ENCODE results near the gene TUBA3D. TPM values are rescaled to one million over a fixed set of nuclear protein-coding genes. Genes with fewer than 3 reads are reported as not detected.
"Not testable (repeated sequence)": the region's sequence is repeated elsewhere in the genome, so short reads cannot be mapped to it uniquely, and the experiment has no call there.

The TUBA3D gene
- total and polyA plus RNA-seq, 5 donors from 2014 or later: not detected

DNA sequence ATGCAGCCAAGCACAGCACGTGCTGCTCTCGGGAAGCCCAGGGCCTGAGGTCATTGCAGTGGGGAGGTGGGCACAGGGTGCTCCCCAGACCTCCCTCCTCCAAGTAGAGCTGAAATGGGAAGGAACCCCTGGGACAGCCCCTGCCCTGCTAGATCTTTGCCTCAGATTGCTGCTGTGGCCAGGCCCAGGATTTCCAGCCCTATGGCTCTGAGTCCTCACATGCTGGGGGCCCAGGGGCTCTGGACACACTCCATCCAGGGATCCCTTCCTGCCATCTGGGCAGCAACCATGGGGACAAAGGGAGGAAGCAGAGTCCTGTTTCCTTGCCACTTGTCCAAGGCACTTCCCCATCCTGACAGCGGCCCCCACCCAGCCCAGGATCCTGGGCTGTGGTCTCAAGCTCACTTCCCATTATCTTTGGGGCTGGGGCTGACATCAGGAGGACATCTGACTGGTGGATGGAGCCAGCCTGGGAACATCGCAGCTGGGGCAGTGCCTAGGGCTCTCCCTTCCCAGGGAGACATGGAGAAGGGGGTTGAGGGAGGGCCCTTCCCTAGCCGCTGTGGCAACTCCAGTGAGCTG, 54.0 kb downstream of the TUBA3D start:
- H3K36me3 Mint-ChIP-seq; H3K27me3 Mint-ChIP-seq; H3K9me3 ChIP-seq (ENCODE audit: control insufficient read depth in 2 of 2, low read length in 2 of 2); H3K27ac ChIP-seq (ENCODE audit: insufficient read depth, low read length, poor library complexity, severe bottlenecking); H3K36me3 ChIP-seq (ENCODE audit: control insufficient read depth, insufficient read depth, low read length); H3K27me3 ChIP-seq (ENCODE audit: control insufficient read depth, insufficient read depth, low read length); ATAC-seq (ENCODE audit: low read depth in 2 of 2); H3K4me3 ChIP-seq (ENCODE audit: low read depth, low read length); H3K4me1 ChIP-seq (ENCODE audit: control insufficient read depth, insufficient read depth, low read length, poor library complexity, severe bottlenecking); H3K9me3 Mint-ChIP-seq; DNase-seq; H3K27ac Mint-ChIP-seq: not testable (repeated sequence)
- H3K4me3 Mint-ChIP-seq: peak overlapping the region in 3 of 4 donors; percentile 60 to 73 (median 71)
- H3K4me1 Mint-ChIP-seq: peaks cover 0 to 12% (median 3%) of the 10 kb centered on the region in 4 donors

- H3K4me3 ChIP-seq (ENCODE audit: low read depth, low read length); H3K27ac ChIP-seq (ENCODE audit: insufficient read depth, low read length, poor library complexity, severe bottlenecking); ATAC-seq (ENCODE audit: low read depth in 2 of 2); H3K36me3 Mint-ChIP-seq; H3K9me3 Mint-ChIP-seq; H3K27ac Mint-ChIP-seq; H3K9me3 ChIP-seq (ENCODE audit: control insufficient read depth in 2 of 2, low read length in 2 of 2); DNase-seq; H3K4me3 Mint-ChIP-seq; H3K27me3 ChIP-seq (ENCODE audit: control insufficient read depth, insufficient read depth, low read length); H3K27me3 Mint-ChIP-seq; H3K36me3 ChIP-seq (ENCODE audit: control insufficient read depth, insufficient read depth, low read length); H3K4me1 ChIP-seq (ENCODE audit: control insufficient read depth, insufficient read depth, low read length, poor library complexity, severe bottlenecking): not testable (repeated sequence)
- peaks cover 0 to 12% (median 3%) of the 10 kb centered on the region in 4 donors for H3K4me1 Mint-ChIP-seq
Observed at GRCh38 chr2:131530626-131531344, 54.9 kb downstream of the TUBA3D start.

- not testable (repeated sequence) for H3K9me3 Mint-ChIP-seq; H3K27ac Mint-ChIP-seq; H3K36me3 ChIP-seq (ENCODE audit: control insufficient read depth, insufficient read depth, low read length); H3K27me3 ChIP-seq (ENCODE audit: control insufficient read depth, insufficient read depth, low read length); H3K27ac ChIP-seq (ENCODE audit: insufficient read depth, low read length, poor library complexity, severe bottlenecking); H3K9me3 ChIP-seq (ENCODE audit: control insufficient read depth in 2 of 2, low read length in 2 of 2); H3K36me3 Mint-ChIP-seq; H3K4me3 Mint-ChIP-seq; H3K4me1 ChIP-seq (ENCODE audit: control insufficient read depth, insufficient read depth, low read length, poor library complexity, severe bottlenecking); H3K27me3 Mint-ChIP-seq; ATAC-seq (ENCODE audit: low read depth in 2 of 2); H3K4me3 ChIP-seq (ENCODE audit: low read depth, low read length); DNase-seq
- H3K4me1 Mint-ChIP-seq: peaks cover 0 to 12% (median 3%) of the 10 kb centered on the region in 4 donors
Observed at GRCh38 chr2:131531547-131532185, 55.7 kb downstream of the TUBA3D start.

Other genes starting within 250 kb of the TUBA3D start
- not detected for gene RAB6D, start 112.0 kb upstream of the TUBA3D start, total RNA-seq
- gene RAB6D, start 112.0 kb upstream of the TUBA3D start, polyA plus RNA-seq: under 1 TPM in 1 of 4 donors, not detected in 3; 0.06 TPM
- gene MZT2A, start 16.3 kb downstream of the TUBA3D start, total RNA-seq: 97.9 TPM
- gene MZT2A, start 16.3 kb downstream of the TUBA3D start, polyA plus RNA-seq: 100 to 1,000 TPM; 114 to 201 (median 151) TPM
- gene CCDC74A, start 51.8 kb downstream of the TUBA3D start, total RNA-seq: 0.49 TPM
- under 1 TPM in 2 of 4 donors, not detected in 2; 0.29 to 0.31 TPM for gene CCDC74A, start 51.8 kb downstream of the TUBA3D start, polyA plus RNA-seq

Data from CD4-positive, CD25-positive, alpha-beta regulatory T cell (primary cell).